HepG2 (cell line): ENCODE data around the gene ZPR1. TPM values are rescaled to one million over a fixed set of nuclear protein-coding genes. Genes with fewer than 3 reads are reported as not detected.
A peak's percentile ranks its signal among the peaks of the same experiment; 100 is the strongest.

Experiments
- BATF2 ChIP-seq: sonication (generic); formaldehyde crosslinking; IDR thresholded peaks from 2 replicates; pipeline ENCODE4 v1.8.0; 2022; ENCODE audit warnings: mild to moderate bottlenecking, missing genetic modification reagents, moderate library complexity
- BCL6 ChIP-seq: IDR thresholded peaks from 2 replicates; pipeline ENCODE4 v1.6.1; 2016; ENCODE audit warnings: missing genetic modification reagents, missing compliant biosample characterization
- CBX5 ChIP-seq: sonication (generic); formaldehyde crosslinking; IDR thresholded peaks from 2 replicates; pipeline ENCODE4 v1.4.0; 2020; ENCODE audit warnings: missing genetic modification reagents, borderline replicate concordance
- DMTF1 ChIP-seq: sonication (generic); formaldehyde crosslinking; IDR thresholded peaks from 2 replicates; pipeline ENCODE4 v1.4.0; 2020; ENCODE audit warnings: mild to moderate bottlenecking, missing genetic modification reagents
- FOXJ3 ChIP-seq: sonication (generic); formaldehyde crosslinking; IDR thresholded peaks from 2 replicates; pipeline ENCODE4 v1.4.0; 2020; ENCODE audit warnings: missing genetic modification reagents, mild to moderate bottlenecking, borderline replicate concordance
- FOXO1 ChIP-seq: sonication (generic); formaldehyde crosslinking; IDR thresholded peaks from 2 replicates; pipeline ENCODE4 v1.4.0; 2020; ENCODE audit warnings: missing genetic modification reagents
- KMT2B ChIP-seq: IDR thresholded peaks from 2 replicates; pipeline ENCODE4 v1.6.1; 2016; ENCODE audit warnings: missing genetic modification reagents, missing compliant biosample characterization
- MIXL1 ChIP-seq: IDR thresholded peaks from 2 replicates; pipeline ENCODE4 v1.6.1; 2016
- NR2C2 ChIP-seq: sonication (generic); formaldehyde crosslinking; IDR thresholded peaks from 2 replicates; pipeline ENCODE4 v1.4.0; 2020; ENCODE audit warnings: missing genetic modification reagents, mild to moderate bottlenecking, moderate library complexity, borderline replicate concordance
- POLR2A ChIP-seq, 2 experiments: IDR thresholded peaks; 2 replicates each; pipeline ENCODE4 v1.6.1; 2011; ENCODE audit warnings: low read depth in 2 of 2, low read length in 2 of 2, mild to moderate bottlenecking in 1 of 2, moderate library complexity in 1 of 2; ENCODE audit not compliant: insufficient read depth in 1 of 2
- TFE3 ChIP-seq: IDR thresholded peaks from 2 replicates; pipeline ENCODE4 v1.6.1; 2016
- ZBTB44 ChIP-seq: sonication (generic); formaldehyde crosslinking; IDR thresholded peaks from 2 replicates; pipeline ENCODE4 v1.4.0; 2020; ENCODE audit warnings: missing genetic modification reagents
- ZBTB7A ChIP-seq: sonication (generic); formaldehyde crosslinking; IDR thresholded peaks from 2 replicates; pipeline ENCODE4 v1.8.0; 2022; ENCODE audit warnings: mild to moderate bottlenecking, missing genetic modification reagents
- ZNF263 ChIP-seq: sonication (generic); formaldehyde crosslinking; IDR thresholded peaks from 2 replicates; pipeline ENCODE4 v1.4.0; 2020; ENCODE audit warnings: missing genetic modification reagents
- ZNF296 ChIP-seq: sonication (generic); formaldehyde crosslinking; conservative IDR thresholded peaks from 2 replicates; pipeline ENCODE4 v1.5.0; 2020; ENCODE audit warnings: mild to moderate bottlenecking, missing genetic modification reagents
- ZNF646 ChIP-seq: sonication (generic); formaldehyde crosslinking; IDR thresholded peaks from 2 replicates; pipeline ENCODE4 v1.9.0; 2021; ENCODE audit warnings: mild to moderate bottlenecking, missing genetic modification reagents
- ZNF724P ChIP-seq: sonication (generic); formaldehyde crosslinking; IDR thresholded peaks from 2 replicates; pipeline ENCODE4 v1.8.0; 2022; ENCODE audit warnings: missing genetic modification reagents, borderline replicate concordance
- ZNF773 ChIP-seq: sonication (generic); formaldehyde crosslinking; IDR thresholded peaks from 2 replicates; pipeline ENCODE4 v1.4.0; 2020; ENCODE audit warnings: missing genetic modification reagents, borderline replicate concordance
- polyA plus RNA-seq, 8 experiments: library from polyadenylated mRNA; depleted of rRNA in 3 of 8; stranded (reverse) in 7 of 8; unstranded in 1 of 8; fragments of >200 nt; fragmentation: Illumina TruSeq in 4 of 8; extraction: Trizol in 4 of 8; gene quantifications; 2 replicates each; pipeline versions ENCODE4 v1.2.1 to v1.2.3, GENCODE V29; 2011 to 2016; ENCODE audit warnings: low read depth in 4 of 8, missing spikeins in 1 of 8, mixed read lengths in 1 of 8; ENCODE audit not compliant: insufficient read depth in 1 of 8
- total RNA-seq, 5 experiments: library from RNA; depleted of rRNA; stranded (reverse); fragments of >200 nt; fragmentation: Illumina TruSeq; extraction: Trizol; gene quantifications; 2 replicates each; pipeline ENCODE4 v1.2.3, GENCODE V29; 2016; ENCODE audit warnings: low read depth in 1 of 5

Gene ZPR1
- total and polyA plus RNA-seq, 2 of the 13 experiments (the other 11 are each of a cell fraction or from before 2014, with no cell fraction given): 40.0 to 79.3 TPM

- TF ChIP-seq TFE3 (CRISPR knock-in tag) (0 out of 2 replicates have a peak, but pooled peaks have one; percentile 15), ZBTB7A (CRISPR knock-in tag) (peak; percentile 29; the same call in 1 of the 2 replicates), ZNF724P (CRISPR knock-in tag) (no peak), NR2C2 (CRISPR knock-in tag) (no peak), KMT2B (CRISPR knock-in tag) (no peak), MIXL1 (CRISPR knock-in tag) (0 out of 2 replicates have a peak, but pooled peaks have one; percentile 20), ZNF263 (CRISPR knock-in tag) (0 out of 2 replicates have a peak, but pooled peaks have one; percentile 0), POLR2A (IDR thresholded peaks at IDR 0.05; ENCODE audit: insufficient read depth in 1 of 2, low read depth in 2 of 2, low read length in 2 of 2) (0 out of 4 replicates have a peak, but pooled peaks of 1 of the 2 experiments have one; percentile 13), ZNF773 (CRISPR knock-in tag) (no peak), CBX5 (CRISPR knock-in tag) (no peak), ZNF646 (CRISPR knock-in tag) (no peak; the same call in 1 of the 2 replicates), ZBTB44 (CRISPR knock-in tag) (no peak), FOXJ3 (no peak), BATF2 (CRISPR knock-in tag) (no peak), DMTF1 (CRISPR knock-in tag) (no peak), BCL6 (0 out of 2 replicates have a peak, but pooled peaks have one; percentile 5), FOXO1 (CRISPR knock-in tag) (no peak), ZNF296 (CRISPR knock-in tag) (no peak)
These were observed 37.6 kb upstream of the ZPR1 start (continued) for GRCh38 chr11:116825434-116825833.
